K562 (cell line): Measurements from ENCODE around the gene SFI1. TPM values are rescaled to one million over a fixed set of nuclear protein-coding genes. Genes with fewer than 3 reads are reported as not detected.

Experiments used
- ARID2 ChIP-seq: fragments of 450-650 bp; IDR thresholded peaks from 2 replicates; pipeline ENCODE4 v1.6.1; 2017; ENCODE audit warnings: antibody characterized with exemption, mild to moderate bottlenecking
- ATF6 ChIP-seq: sonication (generic); formaldehyde crosslinking; IDR thresholded peaks from 2 replicates; pipeline ENCODE4 v1.4.0; 2020; ENCODE audit warnings: mild to moderate bottlenecking, missing genetic modification reagents
- BCLAF1 ChIP-seq, 2 experiments: fragments of 450-650 bp in 1 of 2; IDR thresholded peaks; 2 replicates each; pipeline ENCODE4 v1.6.1; 2011 to 2017; ENCODE audit warnings: low read depth in 2 of 2, antibody characterized with exemption in 1 of 2, borderline replicate concordance in 1 of 2, low read length in 1 of 2, mild to moderate bottlenecking in 1 of 2, mixed read lengths in 1 of 2; ENCODE audit not compliant: control insufficient read depth in 1 of 2
- CBX1 ChIP-seq: sonication (generic); IDR thresholded peaks from 2 replicates; pipeline ENCODE4 v1.6.1; 2016; ENCODE audit warnings: antibody characterized with exemption, low read depth, mild to moderate bottlenecking
- CHAMP1 ChIP-seq: fragments of 450-650 bp; IDR thresholded peaks from 2 replicates; pipeline ENCODE4 v1.6.1; 2016; ENCODE audit warnings: mild to moderate bottlenecking
- CTCF ChIP-seq, 3 experiments: IDR thresholded peaks in 2 of 3; conservative IDR thresholded peaks in 1 of 3; 2 replicates each; pipeline ENCODE4 v1.5.1; 2011 to 2012; ENCODE audit warnings: low read length in 3 of 3, mild to moderate bottlenecking in 3 of 3, control low read depth in 2 of 3, improper control_type of control experiment in 1 of 3, inconsistent platforms in 1 of 3, low read depth in 1 of 3, mixed read lengths in 1 of 3, moderate library complexity in 1 of 3; ENCODE audit not compliant: insufficient read depth in 2 of 3
- ETV5 ChIP-seq: sonication (generic); formaldehyde crosslinking; IDR thresholded peaks from 2 replicates; pipeline ENCODE4 v1.4.0; 2020; ENCODE audit warnings: low read depth, mild to moderate bottlenecking, missing genetic modification reagents
- FOXJ2 ChIP-seq: fragments of 200-800 bp; sonication (Bioruptor generic); IDR thresholded peaks from 2 replicates; pipeline ENCODE4 v1.6.1; 2016; ENCODE audit warnings: missing genetic modification characterization, missing compliant biosample characterization
- FOXO4 ChIP-seq: fragments of 450-650 bp; formaldehyde crosslinking; IDR thresholded peaks from 2 replicates; pipeline ENCODE4 v1.4.0; 2020; ENCODE audit warnings: mild to moderate bottlenecking, moderate library complexity
- NONO ChIP-seq, 2 experiments: fragments of 200-400 bp in 1 of 2; fragments of 450-650 bp in 1 of 2; formaldehyde crosslinking in 1 of 2; IDR thresholded peaks; 2 replicates each; pipeline ENCODE4 v1.6.1; 2017; ENCODE audit warnings: low read depth in 2 of 2, mild to moderate bottlenecking in 2 of 2, moderate library complexity in 2 of 2, low read length in 1 of 2
- POLR2A ChIP-seq: fragments of 450-650 bp; conservative IDR thresholded peaks from 2 replicates; pipeline ENCODE4 v1.6.1; 2016
- ZC3H11A ChIP-seq: IDR thresholded peaks from 2 replicates; pipeline ENCODE4 v1.6.1; 2012; ENCODE audit warnings: low read depth, low read length, improper control_type of control experiment
- ZNF124 ChIP-seq: sonication (generic); formaldehyde crosslinking; IDR thresholded peaks from 2 replicates; pipeline ENCODE4 v1.8.1; 2022; ENCODE audit warnings: missing genetic modification reagents
- ZNF140 ChIP-seq: fragments of 250-450 bp; sonication (Bioruptor Pico); IDR thresholded peaks from 2 replicates; pipeline ENCODE4 v1.8.0; 2021; ENCODE audit warnings: moderate library complexity, mild to moderate bottlenecking, inconsistent platforms
- ZNF232 ChIP-seq: sonication (generic); formaldehyde crosslinking; IDR thresholded peaks from 2 replicates; pipeline ENCODE4 v1.8.0; 2022; ENCODE audit warnings: mild to moderate bottlenecking, missing genetic modification reagents
- ZNF644 ChIP-seq: fragments of 200-800 bp; sonication (Bioruptor generic); IDR thresholded peaks from 2 replicates; pipeline ENCODE4 v1.6.1; 2016; ENCODE audit warnings: low read depth, missing genetic modification characterization, missing compliant biosample characterization
- ZNF785 ChIP-seq: fragments of 250-450 bp; sonication (Bioruptor Pico); IDR thresholded peaks from 2 replicates; pipeline ENCODE4 v1.4.0; 2020; ENCODE audit warnings: mild to moderate bottlenecking
- polyA plus RNA-seq, 8 experiments: library from polyadenylated mRNA; depleted of rRNA in 4 of 8; stranded (reverse) in 5 of 8; unstranded in 3 of 8; fragments of >200 nt; fragmentation: Nextera tagmentation in 2 of 8; fragmentation: Illumina TruSeq in 1 of 8; extraction: Ambion mirVana in 2 of 8; extraction: Trizol in 1 of 8; gene quantifications; 2 replicates each; pipeline versions ENCODE4 v1.2.1 to v1.2.3, GENCODE V29; 2011 to 2014; ENCODE audit warnings: inconsistent platforms in 1 of 8, missing spikeins in 1 of 8
- total RNA-seq, 7 experiments: library from RNA; depleted of rRNA in 6 of 7; stranded (reverse); fragments of >200 nt in 6 of 7; fragmentation: Illumina TruSeq in 2 of 7; extraction: Trizol in 2 of 7; gene quantifications; 2 replicates each; pipeline versions ENCODE4 v1.2.1 to v1.2.3, GENCODE V29; 2011 to 2021; ENCODE audit warnings: low replicate concordance in 1 of 7

The SFI1 gene
- total and polyA plus RNA-seq, 9 of the 15 experiments (the other 6 are each of a cell fraction or from before 2014, with no cell fraction given), result 3.0 to 25.6 (median 14.1) TPM

- TF ChIP-seq BCLAF1 (IDR thresholded peaks at IDR 0.05; ENCODE audit: borderline replicate concordance in 1 of 2, control insufficient read depth in 1 of 2, low read depth in 2 of 2, low read length in 1 of 2) (no peak), ZNF124 (CRISPR knock-in tag) (no peak), CBX1 (no peak), ZNF232 (CRISPR knock-in tag) (no peak), FOXJ2 (tag) (no peak), NONO (IDR thresholded peaks at IDR 0.05; ENCODE audit: low read depth in 2 of 2, low read length in 1 of 2) (no peak), ARID2 (no peak), ETV5 (CRISPR knock-in tag) (0 out of 2 replicates have a peak, but pooled peaks have one; percentile 11), ZNF785 (CRISPR knock-in tag) (no peak), ZNF644 (tag) (no peak), POLR2A (no peak), ZC3H11A (no peak), CHAMP1 (no peak), ZNF140 (CRISPR knock-in tag) (no peak), CTCF (IDR thresholded peaks at IDR 0.05 in 2 of 3, conservative IDR thresholded peaks at IDR 0.05 in 1 of 3; ENCODE audit: insufficient read depth in 2 of 3, low read depth in 1 of 3, low read length in 3 of 3) (0 out of 6 replicates have a peak, but pooled peaks of 1 of the 3 experiments have one; percentile 9), FOXO4 (CRISPR knock-in tag) (no peak), ATF6 (CRISPR knock-in tag) (no peak)
These were observed 133.4 kb downstream of the SFI1 start (continued) for GRCh38 chr22:31629741-31630184.
